Suprapubic skin (tissue), 4 donors: ENCODE measurements around the gene KLK15.

Experiments
- CTCF ChIP-seq, 2 donors: fragments of 200-600 bp in 1 of 2; fragments of 450-650 bp in 1 of 2; sonication (generic) in 1 of 2; IDR thresholded peaks; one replicate each; pipeline ENCODE4 v1.5.1; 2016 to 2019; ENCODE audit warnings: antibody characterized with exemption in 2 of 2, mild to moderate bottlenecking in 1 of 2, moderate library complexity in 1 of 2
- POLR2A ChIP-seq, 2 donors: fragments of 450-650 bp; IDR thresholded peaks; one replicate each; pipeline ENCODE4 v1.6.1; 2017; ENCODE audit warnings: antibody characterized with exemption in 2 of 2, mild to moderate bottlenecking in 2 of 2, moderate library complexity in 2 of 2
- POLR2AphosphoS5 ChIP-seq, 3 donors: sonication (generic); formaldehyde crosslinking; IDR thresholded peaks; one replicate each; pipeline ENCODE4 v1.6.1; 2017; ENCODE audit warnings: antibody characterized with exemption in 3 of 3

GRCh38 chr19:50820086-50820485 lies 13.3 kb downstream of the KLK15 start:
- TF ChIP-seq CTCF (IDR thresholded peaks at IDR 0.05) = no peak
- no peak for TF ChIP-seq POLR2AphosphoS5 (IDR thresholded peaks at IDR 0.05)
- TF ChIP-seq POLR2A (IDR thresholded peaks at IDR 0.05) = no peak
